GM12873 (cell line): ENCODE data around the gene CDYL2.

Experiments
- CTCF ChIP-seq: IDR thresholded peaks from 2 replicates; pipeline ENCODE4 v1.5.1; 2012; ENCODE audit warnings: low read depth, mild to moderate bottlenecking, moderate library complexity, low read length, control low read depth; ENCODE audit not compliant: insufficient read depth; ENCODE audit errors: missing control alignments

CDYL2 gene

GRCh38 chr16:80623376-80623775, 181.0 kb downstream of the CDYL2 start:
- no peak for TF ChIP-seq CTCF

GRCh38 chr16:80622007-80622406, 182.4 kb downstream of the CDYL2 start:
- TF ChIP-seq CTCF: no peak

- TF ChIP-seq CTCF: no peak
Observed at GRCh38 chr16:80620736-80621605, 183.4 kb downstream of the CDYL2 start.

- no peak for TF ChIP-seq CTCF
Observed at GRCh38 chr16:80619824-80620223, 184.6 kb downstream of the CDYL2 start.

GRCh38 chr16:80618862-80619648, 185.3 kb downstream of the CDYL2 start:
- no peak for TF ChIP-seq CTCF

- TF ChIP-seq CTCF: no peak
Observed at GRCh38 chr16:80616362-80616761, 188.0 kb downstream of the CDYL2 start.

GRCh38 chr16:80615735-80616134, 188.7 kb downstream of the CDYL2 start:
- TF ChIP-seq CTCF: no peak
